H1 (cell line): Measurements from ENCODE around the gene PREX1. TPM values are rescaled to one million over a fixed set of nuclear protein-coding genes. Genes with fewer than 3 reads are reported as not detected.

ENCODE experiments used
- SIX5 ChIP-seq: IDR thresholded peaks from 2 replicates; pipeline ENCODE4 v1.6.1; 2011; ENCODE audit warnings: mild to moderate bottlenecking, low read depth, low read length
- polyA plus RNA-seq, 7 experiments: library from polyadenylated mRNA; depleted of rRNA in 3 of 7; stranded (reverse) in 5 of 7; unstranded in 2 of 7; fragments of >200 nt in 5 of 7; fragments of 200-250 nt in 2 of 7; gene quantifications; 1 replicate in 5 of 7; 2 replicates in 1 of 7; 4 replicates in 1 of 7; pipeline versions ENCODE4 v1.2.1 to v1.2.3, GENCODE V29; 2011 to 2013; ENCODE audit warnings: missing spikeins in 2 of 7, mixed read lengths in 2 of 7
- total RNA-seq: library from RNA; stranded (reverse); fragmentation: NEBNext Ultra II Directional; extraction: Animal tissue kit (Norgen Biotek cat#: 25700); gene quantifications from 2 replicates; pipeline ENCODE4 v1.2.1, GENCODE V29; 2021

Gene PREX1
- total and polyA plus RNA-seq, 2 of the 8 experiments (the other 6 are each of a cell fraction or from before 2014, with no cell fraction given), result 10.7 to 12.8 TPM

DNA sequence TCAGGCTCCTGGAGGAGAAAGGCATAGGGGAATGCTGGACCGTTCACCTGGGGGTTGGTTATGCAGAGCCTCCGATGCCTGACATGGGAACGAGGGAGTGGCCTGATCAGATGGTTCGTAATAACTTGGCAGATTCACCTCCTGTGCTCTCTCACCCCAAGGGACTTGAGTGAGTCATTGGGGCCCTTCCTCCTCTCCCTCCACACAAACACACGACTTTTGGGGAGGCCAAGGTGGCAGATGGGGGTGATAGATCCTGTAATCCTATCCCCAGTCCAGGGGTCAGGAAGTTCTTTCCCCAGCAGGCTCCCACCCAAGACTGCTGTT is 48.1 kb upstream of the PREX1 start (continued):
- no peak for TF ChIP-seq SIX5
